Dermis blood vessel endothelial cell (primary cell): ENCODE results near the gene RNF26. TPM values are rescaled to one million over a fixed set of nuclear protein-coding genes. Genes with fewer than 3 reads are reported as not detected.
"Not testable (repeated sequence)": the region's sequence is repeated elsewhere in the genome, so short reads cannot be mapped to it uniquely, and the experiment has no call there.

Experiments
- DNase-seq: peaks from one replicate; pipeline ENCODE4 v3.0.0; 2010
- total RNA-seq: library from RNA; depleted of rRNA; stranded (reverse); fragments of >200 nt; gene quantifications from 2 replicates; pipeline ENCODE4 v1.2.3, GENCODE V29; 2014

RNF26 gene
- total RNA-seq, 1 donor from 2014 or later: 3.2 TPM

- DNase-seq: peak; percentile 53
Observed at GRCh38 chr11:119371778-119372182, 37.5 kb downstream of the RNF26 start.

- no peak for DNase-seq
Observed at GRCh38 chr11:119372260-119373058, 38.1 kb downstream of the RNF26 start.

- DNase-seq: no peak
Observed at GRCh38 chr11:119373059-119373920, 39.0 kb downstream of the RNF26 start.

- peak; percentile 88 for DNase-seq
Observed at GRCh38 chr11:119373921-119374631, 39.7 kb downstream of the RNF26 start.

- DNase-seq: no peak
Observed at GRCh38 chr11:119374632-119375336, 40.5 kb downstream of the RNF26 start.

GRCh38 chr11:119375337-119376196 is 41.2 kb downstream of the RNF26 start:
- no peak for DNase-seq

GRCh38 chr11:119376197-119376847 is 42.0 kb downstream of the RNF26 start:
- DNase-seq: no peak

GRCh38 chr11:119377112-119377901 is 43.0 kb downstream of the RNF26 start:
- DNase-seq: no peak

- no peak for DNase-seq
Observed at GRCh38 chr11:119377961-119378667, 43.8 kb downstream of the RNF26 start.

- DNase-seq: no peak
Observed at GRCh38 chr11:119378851-119379465, 44.6 kb downstream of the RNF26 start.

- no peak for DNase-seq
Observed at GRCh38 chr11:119380160-119380826, 46.0 kb downstream of the RNF26 start.

GRCh38 chr11:119380827-119381180 is 46.5 kb downstream of the RNF26 start:
- DNase-seq: no peak

- peak; percentile 96 for DNase-seq
Observed at GRCh38 chr11:119381181-119381988, 47.1 kb downstream of the RNF26 start, which contains the start of gene USP2. USP2 (minus strand) TSS chr11:119381690; CDS start chr11:119373480, 8,210 bp downstream.

- DNase-seq: no peak
Observed at GRCh38 chr11:119382101-119382500, 47.8 kb downstream of the RNF26 start.

- DNase-seq: not testable (repeated sequence)
Observed at GRCh38 chr11:119382513-119382912, 48.2 kb downstream of the RNF26 start.

GRCh38 chr11:119384332-119384731 is 50.0 kb downstream of the RNF26 start:
- no peak for DNase-seq
